NCI-H2081 treated with DMSO at 0.1 percent for 48 hours (cell line): ENCODE measurements around the gene CRYM.

Experiments
- DNase-seq: peaks from one replicate; lab custom pipeline; 2025; lab: John Stamatoyannopoulos, UW

Gene CRYM

DNA sequence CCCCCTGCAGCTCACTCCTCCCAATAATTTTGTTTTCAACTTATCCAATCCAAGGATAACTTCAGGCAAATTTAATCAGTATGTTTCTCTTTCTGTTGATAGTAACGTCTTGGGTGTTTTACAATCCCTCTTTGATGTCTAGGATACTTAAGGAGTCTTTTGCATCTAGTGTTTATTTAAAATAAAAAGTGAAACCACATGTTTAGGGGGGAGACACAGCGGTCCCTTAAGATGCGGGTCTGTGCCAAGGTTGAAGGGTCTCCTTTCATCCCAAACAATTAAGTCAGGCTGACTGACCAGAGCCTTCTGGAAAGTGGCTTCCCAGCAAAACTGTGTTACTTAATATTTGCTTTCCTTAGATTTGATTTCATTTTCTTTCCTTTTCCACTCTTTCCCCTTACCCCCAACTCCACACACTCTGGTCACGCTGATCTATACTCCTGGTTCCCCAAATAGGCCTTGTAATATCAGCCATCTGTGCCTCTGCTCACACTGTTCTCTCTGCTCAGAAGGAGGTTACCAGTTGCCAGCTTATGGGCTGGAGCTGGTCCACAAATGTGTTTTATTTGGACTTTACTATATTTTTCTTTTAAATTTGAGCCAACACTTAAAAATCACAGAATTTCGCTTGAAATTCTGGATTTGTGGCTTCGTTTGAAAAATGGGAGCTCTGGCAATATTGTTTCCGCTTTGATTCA, 33.4 kb downstream of the CRYM start:
- no peak for DNase-seq

- no peak for DNase-seq
These were observed 35.3 kb downstream of the CRYM start for GRCh38 chr16:21242756-21243155.

GRCh38 chr16:21239646-21240045, 38.4 kb downstream of the CRYM start:
- no peak for DNase-seq

DNA sequence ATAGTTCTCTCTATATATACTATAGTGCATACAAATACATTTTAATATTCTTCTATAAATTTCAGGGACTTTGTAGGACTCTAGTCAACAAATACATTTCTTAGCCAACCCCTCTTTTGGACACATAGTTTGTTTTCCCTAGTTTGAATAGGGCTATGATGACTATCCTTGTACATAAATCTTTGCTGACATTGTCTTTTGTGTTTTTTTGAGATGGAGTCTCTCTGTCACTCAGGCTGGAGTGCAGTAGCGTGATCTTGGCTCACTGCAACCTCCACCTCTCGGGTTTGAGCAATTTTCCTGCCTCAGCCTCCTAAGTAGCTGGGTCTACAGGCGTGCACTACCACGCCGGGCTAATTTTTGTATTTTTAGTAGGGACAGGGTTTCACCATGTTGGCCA, 41.3 kb downstream of the CRYM start:
- no peak for DNase-seq

GRCh38 chr16:21235199-21235585, 42.9 kb downstream of the CRYM start:
- no peak for DNase-seq

DNA sequence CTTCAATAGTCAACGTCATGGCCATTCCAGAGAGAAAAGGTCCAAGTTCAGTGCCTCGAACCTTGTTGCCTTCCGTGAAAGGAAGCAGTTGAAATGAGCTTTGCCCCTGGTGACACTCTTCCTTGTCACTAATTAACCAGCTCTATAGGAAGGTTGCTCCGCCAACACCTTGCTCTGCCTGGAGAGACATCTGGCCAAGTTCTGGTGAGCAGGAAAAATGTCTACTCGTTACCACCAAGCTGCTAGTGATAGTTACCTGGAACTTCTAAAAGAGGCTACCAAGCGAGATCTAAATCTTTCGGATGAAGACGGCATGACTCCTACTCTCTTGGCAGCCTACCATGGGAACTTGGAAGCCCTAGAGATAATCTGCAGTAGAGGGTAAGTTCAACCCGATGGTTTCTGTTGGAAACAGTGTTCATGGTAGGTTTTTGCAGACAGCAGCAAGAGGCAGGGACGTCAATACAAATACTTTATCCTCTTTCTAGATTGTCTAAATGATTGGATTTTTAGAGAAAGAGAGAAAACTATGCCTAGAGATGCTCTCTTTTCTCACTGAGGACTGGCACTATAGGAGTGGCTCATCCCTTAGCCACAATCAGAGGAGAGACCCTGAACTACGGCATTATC, 44.5 kb downstream of the CRYM start, which contains the start of gene ANKS4B:
ANKS4B (plus strand) TSS at position 179 of the 630 bp plus-strand sequence; CDS start at position 218, 39 bp downstream.
- no peak for DNase-seq

DNA sequence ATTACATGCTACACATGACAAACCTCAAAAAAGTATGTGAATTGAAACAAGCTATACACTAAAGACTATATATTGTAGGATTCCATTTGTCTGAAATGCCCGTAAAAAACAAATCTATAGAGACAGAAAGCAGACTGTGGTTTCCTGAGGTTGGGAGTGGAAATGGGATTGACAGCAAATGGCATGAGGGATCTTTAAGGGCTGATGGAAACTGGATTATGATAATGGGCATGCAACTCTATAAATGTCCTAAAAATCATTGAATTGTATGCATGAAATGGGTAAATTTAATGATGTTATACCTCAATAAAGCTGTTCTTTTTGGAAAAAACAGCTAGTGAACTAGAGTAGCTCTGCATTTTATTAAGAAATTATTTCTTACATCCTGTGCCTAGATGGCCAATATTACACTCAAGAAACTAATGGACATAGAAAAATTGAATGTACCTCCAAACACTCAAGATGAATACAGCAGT, 45.0 kb downstream of the CRYM start:
- DNase-seq = no peak

DNA sequence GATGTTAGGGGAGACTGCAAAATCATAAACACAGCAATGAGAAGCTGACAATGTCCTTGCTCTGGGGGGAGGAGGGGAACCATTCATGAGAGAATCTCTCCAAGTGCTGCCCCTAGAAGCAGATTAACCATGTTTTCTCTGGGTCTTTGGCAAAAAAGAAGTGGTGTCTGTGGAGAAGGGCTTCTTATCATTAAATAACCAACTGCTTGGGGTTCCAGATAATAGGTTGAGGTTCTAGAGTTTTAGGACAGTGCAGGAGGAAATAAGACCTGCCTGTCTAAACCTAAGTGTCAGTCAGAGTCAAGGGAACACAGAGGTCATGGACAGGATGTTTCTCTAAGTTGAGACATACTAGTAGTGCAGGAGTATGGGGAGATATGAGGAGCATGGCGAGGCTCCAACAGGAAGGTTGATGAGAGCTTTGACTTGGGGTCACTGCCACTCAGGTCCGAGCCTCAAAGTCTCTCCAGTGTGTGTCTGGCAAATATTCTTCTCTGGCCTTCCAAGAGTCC, 49.7 kb downstream of the CRYM start:
- DNase-seq = no peak

- DNase-seq = no peak
These were observed 50.2 kb downstream of the CRYM start for GRCh38 chr16:21227866-21228265.

DNA sequence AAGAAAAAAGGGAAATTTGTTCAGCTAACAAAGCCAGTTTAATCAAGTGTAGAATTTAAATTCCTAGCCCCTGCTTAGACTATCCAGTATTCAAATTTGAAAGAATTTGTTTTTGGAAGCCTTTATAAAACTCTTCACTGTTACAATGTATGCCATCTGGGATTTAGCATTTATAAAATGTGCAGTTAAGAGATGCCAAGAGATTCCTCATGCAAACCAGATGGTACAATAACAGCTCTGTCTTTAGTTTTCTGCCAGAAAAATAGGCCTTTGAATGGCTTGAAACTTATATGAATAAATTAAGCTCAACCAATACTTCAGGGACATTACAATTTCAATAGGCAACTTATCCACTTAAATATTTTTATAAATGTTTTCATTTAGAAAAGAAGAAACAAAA, 51.3 kb downstream of the CRYM start:
- no peak for DNase-seq

DNA sequence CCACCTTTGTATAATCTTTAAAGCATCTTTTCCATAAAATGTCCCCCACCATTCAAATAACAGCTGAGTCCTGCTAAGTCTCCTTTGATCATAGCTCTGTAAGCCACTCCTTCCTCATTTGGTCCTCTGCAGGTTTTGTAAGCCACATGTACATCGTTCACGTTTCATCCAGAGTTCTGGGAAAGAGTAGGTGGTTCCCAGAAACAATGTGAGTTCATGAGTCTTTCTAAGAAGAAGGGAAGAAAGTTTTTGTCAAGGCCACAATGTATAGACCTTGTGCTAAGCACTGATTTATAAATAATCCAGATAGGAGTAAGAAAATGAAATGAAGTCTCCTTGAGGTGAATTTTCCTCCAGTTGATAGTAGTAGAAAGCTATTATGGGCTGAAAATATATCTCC, 53.3 kb downstream of the CRYM start:
- DNase-seq = no peak

DNA sequence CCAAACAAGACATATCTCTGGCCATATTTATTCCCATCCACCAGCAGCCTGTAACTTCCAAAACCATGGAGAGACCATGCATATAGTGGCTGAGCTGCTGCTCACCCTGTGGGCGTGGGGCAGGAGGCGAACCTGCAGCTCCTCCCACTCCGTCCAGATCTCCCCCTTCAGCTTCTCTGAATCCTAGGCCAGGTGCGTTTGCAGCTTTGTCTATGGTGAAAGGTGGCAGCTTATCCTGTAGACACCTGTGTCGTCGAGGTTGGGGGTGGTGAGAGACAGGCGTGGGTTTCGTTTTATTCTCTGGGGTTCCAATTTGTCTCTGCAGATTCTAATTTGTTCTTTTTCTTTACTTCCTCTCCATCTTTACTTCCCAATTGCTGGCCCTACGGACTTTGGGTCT, 54.3 kb downstream of the CRYM start:
- no peak for DNase-seq

GRCh38 chr16:21222495-21223337, 55.4 kb downstream of the CRYM start:
- no peak for DNase-seq

DNA sequence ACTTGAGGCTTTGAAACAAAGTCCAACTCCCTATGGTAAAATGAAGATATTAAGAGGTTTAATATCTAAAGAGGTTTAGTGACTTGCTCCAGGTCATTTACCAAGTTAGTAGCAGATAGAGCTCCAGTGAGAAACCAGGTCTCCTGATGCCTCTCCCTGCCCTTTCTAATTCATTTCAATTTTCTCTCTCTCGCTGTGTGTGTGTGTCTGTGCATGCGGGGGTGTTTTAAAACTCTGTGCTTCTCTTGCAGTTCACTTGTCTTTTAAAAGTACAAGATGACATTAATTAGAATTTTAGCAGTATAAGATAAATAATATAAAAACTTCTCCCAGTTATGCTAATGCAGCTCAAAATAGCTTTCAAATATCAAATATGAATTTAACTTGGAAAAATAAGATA, 58.5 kb downstream of the CRYM start:
- DNase-seq = no peak

- DNase-seq = no peak
These were observed 59.9 kb downstream of the CRYM start for GRCh38 chr16:21218153-21218552.

DNA sequence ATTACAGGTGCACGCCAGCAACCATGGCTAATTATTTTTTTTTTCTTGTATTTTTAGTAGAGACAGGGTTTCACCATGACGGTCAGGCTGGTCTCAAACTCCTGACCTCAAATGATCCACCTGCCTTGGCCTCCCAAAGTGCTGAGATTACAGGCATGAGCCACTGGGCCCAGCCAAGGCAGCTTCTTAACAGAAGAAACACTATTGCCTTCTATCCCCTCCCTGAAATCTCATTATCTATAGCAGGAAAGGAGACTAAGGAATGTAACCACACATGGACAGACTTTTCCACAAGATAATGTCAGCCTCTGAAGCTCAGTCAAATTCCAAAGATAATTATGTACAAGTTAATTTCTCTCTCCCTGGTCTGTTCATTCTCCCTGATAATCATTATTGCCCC, 61.0 kb downstream of the CRYM start:
- DNase-seq = no peak

GRCh38 chr16:21214086-21214485, 64.0 kb downstream of the CRYM start:
- no peak for DNase-seq

- DNase-seq = no peak
These were observed 66.6 kb downstream of the CRYM start, which contains the start of gene ZP2 for GRCh38 chr16:21211486-21211885. Gene ZP2 (minus strand): TSS chr16:21211574. CDS start chr16:21211547, 27 bp downstream.
